GM18870 (cell line): Measurements from ENCODE around the gene TMC5.
"Not testable (repeated sequence)": the region's sequence is repeated elsewhere in the genome, so short reads cannot be mapped to it uniquely, and the experiment has no call there.

ENCODE experiments used
- ATAC-seq: cut with Tn5 transposase; IDR thresholded peaks from one replicate; pipeline ENCODE4 v1.9.1; 2021; ENCODE audit warnings: moderate library complexity; ENCODE audit not compliant: unreplicated experiment

TMC5 gene

GRCh38 chr16:19406891-19407491, 10.7 kb upstream of the TMC5 start:
- no peak for ATAC-seq

- no peak for ATAC-seq
Observed at GRCh38 chr16:19410435-19411171, 7.1 kb upstream of the TMC5 start.

- ATAC-seq = no peak
Observed at GRCh38 chr16:19411298-19411697, 6.4 kb upstream of the TMC5 start.

- ATAC-seq = not testable (repeated sequence)
Observed at GRCh38 chr16:19412055-19412454, 5.6 kb upstream of the TMC5 start.

GRCh38 chr16:19415461-19415860, 2.2 kb upstream of the TMC5 start:
- no peak for ATAC-seq

- ATAC-seq = no peak
Observed at GRCh38 chr16:19415918-19416317, 1.8 kb upstream of the TMC5 start.

- ATAC-seq = no peak
Observed at GRCh38 chr16:19418200-19418599, 517 bp downstream of the TMC5 start.

- no peak for ATAC-seq
Observed at GRCh38 chr16:19419698-19420075, 2.0 kb downstream of the TMC5 start.

GRCh38 chr16:19424478-19424877, 6.8 kb downstream of the TMC5 start:
- ATAC-seq = no peak

- ATAC-seq = no peak
Observed at GRCh38 chr16:19430345-19430744, 12.7 kb downstream of the TMC5 start.

GRCh38 chr16:19431636-19432340, 14.1 kb downstream of the TMC5 start:
- no peak for ATAC-seq

- no peak for ATAC-seq
Observed at GRCh38 chr16:19432429-19432828, 14.7 kb downstream of the TMC5 start.

- ATAC-seq = no peak
Observed at GRCh38 chr16:19434584-19434983, 16.9 kb downstream of the TMC5 start.

- ATAC-seq = no peak
Observed at GRCh38 chr16:19436540-19436939, 18.9 kb downstream of the TMC5 start.

- ATAC-seq = no peak
Observed at GRCh38 chr16:19437280-19437679, 19.6 kb downstream of the TMC5 start.

GRCh38 chr16:19438739-19439138, 21.1 kb downstream of the TMC5 start:
- ATAC-seq = no peak

- ATAC-seq = no peak
Observed at GRCh38 chr16:19439483-19439882, 21.8 kb downstream of the TMC5 start.

- ATAC-seq = no peak
Observed at GRCh38 chr16:19443659-19444058, 26.0 kb downstream of the TMC5 start.

- no peak for ATAC-seq
Observed at GRCh38 chr16:19446300-19446846, 28.7 kb downstream of the TMC5 start.

GRCh38 chr16:19446886-19447285, 29.2 kb downstream of the TMC5 start:
- no peak for ATAC-seq

GRCh38 chr16:19450186-19450585, 32.5 kb downstream of the TMC5 start:
- no peak for ATAC-seq
